ENCODE data around the gene ROBO3.

GRCh38 chr11:124872280-124872679 lies 7.0 kb downstream of the ROBO3 start:
- TF ChIP-seq EZH2phosphoT487 (IDR thresholded peaks at IDR 0.05) = no peak
- no peak for TF ChIP-seq CTCF (IDR thresholded peaks at IDR 0.05)
